ENCODE data around the gene MOV10. TPM values are rescaled to one million over a fixed set of nuclear protein-coding genes. Genes with fewer than 3 reads are reported as not detected.

Gene MOV10
- total RNA-seq, 1 donor from 2014 or later = 97.3 TPM

DNA sequence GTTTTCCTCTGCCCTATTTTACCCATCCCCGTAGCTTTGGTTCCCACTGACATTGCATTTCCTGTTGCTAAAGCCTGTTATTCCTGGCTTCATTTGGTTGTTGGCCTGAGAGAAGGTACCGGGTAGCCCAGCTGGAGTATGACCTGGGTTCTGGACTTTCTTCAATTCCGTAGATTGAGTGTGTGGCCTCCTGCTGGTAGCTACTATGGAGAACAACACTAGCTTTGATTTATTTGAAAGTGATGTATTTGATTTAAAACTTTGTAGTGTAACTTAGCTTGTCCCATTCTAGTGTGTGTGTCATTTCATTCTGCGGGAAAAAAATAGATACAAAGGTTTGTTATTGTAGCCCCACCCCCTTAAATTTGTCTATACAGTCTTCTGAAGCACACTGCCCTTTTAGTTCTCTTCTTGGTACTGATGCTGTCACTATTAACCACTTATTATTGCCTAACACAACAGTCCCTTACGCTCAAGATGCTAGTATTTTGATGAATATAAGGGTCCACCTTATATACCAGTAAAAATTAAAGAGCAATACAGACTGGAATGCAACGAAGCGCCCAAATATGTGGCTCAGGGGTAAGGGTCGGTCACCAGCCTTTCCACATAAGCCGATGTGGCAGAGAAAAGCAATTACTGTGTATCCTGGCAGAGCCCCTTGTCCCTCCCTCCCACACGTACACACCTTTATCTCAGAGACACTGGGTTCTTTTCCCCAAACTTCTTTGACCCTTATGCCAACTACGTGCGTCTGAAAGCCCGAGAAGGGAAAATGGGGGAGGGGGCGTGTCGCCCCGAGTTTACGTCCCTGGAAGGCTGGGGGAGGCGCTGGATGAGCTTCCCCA is 643 bp upstream of the MOV10 start:
- DNase-seq (ENCODE audit: extremely low read depth, low read depth, low spot score) = no peak

- no peak for DNase-seq (ENCODE audit: extremely low read depth, low read depth, low spot score)
Measured at GRCh38 chr1:112674986-112675727, 698 bp downstream of the MOV10 start.

- DNase-seq (ENCODE audit: extremely low read depth, low read depth, low spot score) = no peak
Measured at GRCh38 chr1:112675728-112676381, 1.4 kb downstream of the MOV10 start.

DNA sequence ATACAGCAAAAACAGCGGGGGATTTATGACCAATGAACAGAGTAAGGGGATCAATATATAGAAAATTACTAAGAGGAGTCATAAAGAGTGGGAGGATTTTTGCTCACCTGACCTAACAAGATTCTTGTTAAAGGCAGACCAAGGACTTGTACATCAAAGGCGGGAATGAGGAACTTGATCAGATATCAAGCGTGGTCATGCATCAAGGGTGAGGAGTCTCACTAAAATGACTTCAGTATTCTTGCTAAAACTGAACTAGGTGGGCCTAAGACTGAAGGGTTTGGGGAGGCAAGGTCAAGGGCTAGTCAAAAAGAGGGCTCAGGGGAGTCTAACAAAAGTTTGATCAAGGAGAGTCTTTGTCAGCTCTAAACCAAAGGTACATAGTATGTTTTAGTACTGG is 2.1 kb downstream of the MOV10 start:
- no peak for DNase-seq (ENCODE audit: extremely low read depth, low read depth, low spot score)

DNA sequence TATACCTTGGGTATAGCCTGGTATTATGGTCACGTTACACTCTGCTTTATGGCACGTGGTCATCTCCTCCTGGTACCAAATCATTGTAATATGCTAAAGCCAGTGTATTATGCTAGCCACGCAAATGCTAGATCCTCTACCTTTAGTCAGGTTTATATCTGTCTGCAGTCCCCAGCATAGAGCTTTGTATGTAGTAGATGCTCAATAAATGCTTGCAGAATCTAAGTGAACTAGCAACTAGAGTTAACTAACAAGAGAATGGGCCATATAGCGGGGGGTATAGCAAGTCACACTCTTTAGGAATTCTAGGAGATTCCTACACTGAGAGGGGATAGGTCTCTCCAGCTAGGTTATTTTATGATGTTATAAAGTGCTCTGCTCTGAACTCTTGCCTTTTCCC is 3.0 kb downstream of the MOV10 start:
- no peak for DNase-seq (ENCODE audit: extremely low read depth, low read depth, low spot score)

- no peak for DNase-seq (ENCODE audit: extremely low read depth, low read depth, low spot score)
Measured at GRCh38 chr1:112678605-112679004, 4.1 kb downstream of the MOV10 start.

- no peak for DNase-seq (ENCODE audit: extremely low read depth, low read depth, low spot score)
Measured at GRCh38 chr1:112685913-112686312, 11.5 kb downstream of the MOV10 start.

DNA sequence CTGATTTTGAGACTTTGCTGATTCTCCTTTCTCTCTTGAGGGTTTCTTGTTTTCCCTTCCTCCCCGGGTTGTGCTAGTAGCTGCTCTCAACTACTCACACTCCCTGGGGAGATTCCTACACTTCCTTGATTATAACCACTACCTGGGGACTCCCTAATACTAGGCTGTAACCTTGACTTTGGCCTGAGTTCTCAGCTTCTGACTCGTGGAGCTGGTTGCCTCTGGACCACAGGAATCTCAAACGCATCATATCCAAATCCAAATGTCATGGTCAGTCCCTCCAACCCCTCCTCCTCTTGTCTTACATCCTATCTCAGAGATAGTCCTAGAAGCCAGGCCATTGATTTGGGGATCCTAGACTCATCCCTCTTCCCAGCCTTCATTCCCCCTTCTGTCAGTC is 12.0 kb downstream of the MOV10 start:
- no peak for DNase-seq (ENCODE audit: extremely low read depth, low read depth, low spot score)

DNA sequence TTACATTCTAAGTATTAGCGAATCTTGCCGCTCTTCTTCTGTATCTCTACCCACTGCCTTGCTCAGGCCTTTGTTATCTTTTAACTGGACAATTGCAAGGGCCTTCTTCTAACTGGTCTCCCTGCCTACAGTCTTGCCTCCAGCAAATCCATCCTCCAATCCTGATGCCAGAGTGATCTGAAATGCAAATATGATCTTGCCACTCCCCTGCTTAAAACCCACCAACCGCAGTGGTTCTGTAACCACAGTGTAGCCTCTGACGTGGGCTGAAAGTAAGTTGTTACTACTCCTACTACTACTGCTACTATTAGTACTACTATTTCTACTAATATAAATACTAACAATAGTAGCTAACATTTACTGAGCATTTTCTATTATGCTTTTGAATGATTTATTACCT is 12.4 kb downstream of the MOV10 start:
- DNase-seq (ENCODE audit: extremely low read depth, low read depth, low spot score) = no peak

DNA sequence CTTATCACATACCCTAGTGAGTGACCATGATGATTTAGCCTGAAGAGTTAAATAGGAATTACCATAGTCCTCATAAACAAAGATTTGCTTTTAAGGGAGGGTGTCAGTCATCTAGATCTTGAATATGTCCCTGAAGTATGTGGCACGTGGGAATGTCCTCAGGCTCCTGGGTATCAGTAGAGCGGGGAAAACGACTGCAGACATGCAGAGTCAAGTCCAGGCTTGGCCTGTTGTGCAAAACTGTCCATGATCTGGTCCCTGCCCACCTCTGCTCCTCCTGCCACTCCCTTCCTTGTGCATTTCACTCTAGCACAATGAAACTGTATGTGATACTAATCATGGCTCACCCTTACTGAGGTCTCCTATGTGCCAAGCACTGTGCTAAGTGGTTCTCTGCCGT is 12.9 kb downstream of the MOV10 start:
- no peak for DNase-seq (ENCODE audit: extremely low read depth, low read depth, low spot score)

DNA sequence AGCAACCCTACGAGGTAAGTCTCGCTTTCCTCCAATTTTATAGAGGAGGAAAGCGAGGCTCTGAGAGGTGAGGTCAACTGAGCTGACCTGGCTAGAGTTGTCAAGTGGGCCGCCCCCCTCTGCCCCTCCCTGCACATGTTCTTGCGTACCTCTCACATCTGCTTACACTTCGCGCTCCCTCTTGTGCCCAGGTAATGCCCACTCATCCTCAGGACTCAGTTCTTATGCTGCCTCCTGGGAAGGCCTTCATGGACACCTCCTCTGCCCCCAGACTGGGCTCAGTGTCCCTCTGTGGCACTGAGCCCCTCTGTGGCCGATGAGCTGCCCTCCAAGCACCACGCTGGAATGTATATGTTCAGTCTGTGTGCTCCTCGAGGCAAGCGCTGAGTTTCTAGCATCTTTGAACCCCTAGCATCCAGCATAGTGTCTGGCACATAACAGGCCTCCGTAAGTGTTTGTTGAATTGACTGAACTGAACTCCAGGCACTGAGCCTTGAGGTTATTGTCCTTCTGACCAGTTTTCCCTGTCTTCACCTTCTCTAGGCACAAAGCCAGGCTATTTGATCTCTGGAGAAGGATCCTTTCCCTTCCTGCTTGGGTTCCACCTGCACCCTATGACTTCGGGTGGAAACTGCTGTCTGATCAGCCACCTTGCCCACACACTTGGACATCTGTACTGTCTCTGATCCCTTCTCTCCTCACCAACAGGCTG is 13.5 kb downstream of the MOV10 start:
- no peak for DNase-seq (ENCODE audit: extremely low read depth, low read depth, low spot score)

DNA sequence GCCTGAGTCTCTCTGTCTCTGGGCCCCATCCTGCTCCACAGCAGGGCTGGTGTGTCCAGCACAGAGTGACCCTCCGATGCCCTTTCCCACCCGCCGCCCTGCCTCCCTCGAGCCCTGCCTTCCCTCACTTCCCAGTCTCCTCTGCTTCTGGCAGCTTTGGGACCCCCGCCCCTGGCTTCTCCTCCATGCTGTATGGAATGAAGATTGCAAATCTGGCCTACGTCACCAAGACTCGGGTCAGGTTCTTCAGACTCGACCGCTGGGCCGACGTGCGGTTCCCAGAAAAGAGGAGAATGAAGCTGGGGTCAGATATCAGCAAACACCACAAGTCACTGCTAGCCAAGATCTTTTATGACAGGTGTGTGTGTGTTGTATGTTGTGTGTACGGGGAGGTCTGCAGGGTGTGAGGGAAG is 14.3 kb downstream of the MOV10 start:
- DNase-seq (ENCODE audit: extremely low read depth, low read depth, low spot score) = no peak

DNA sequence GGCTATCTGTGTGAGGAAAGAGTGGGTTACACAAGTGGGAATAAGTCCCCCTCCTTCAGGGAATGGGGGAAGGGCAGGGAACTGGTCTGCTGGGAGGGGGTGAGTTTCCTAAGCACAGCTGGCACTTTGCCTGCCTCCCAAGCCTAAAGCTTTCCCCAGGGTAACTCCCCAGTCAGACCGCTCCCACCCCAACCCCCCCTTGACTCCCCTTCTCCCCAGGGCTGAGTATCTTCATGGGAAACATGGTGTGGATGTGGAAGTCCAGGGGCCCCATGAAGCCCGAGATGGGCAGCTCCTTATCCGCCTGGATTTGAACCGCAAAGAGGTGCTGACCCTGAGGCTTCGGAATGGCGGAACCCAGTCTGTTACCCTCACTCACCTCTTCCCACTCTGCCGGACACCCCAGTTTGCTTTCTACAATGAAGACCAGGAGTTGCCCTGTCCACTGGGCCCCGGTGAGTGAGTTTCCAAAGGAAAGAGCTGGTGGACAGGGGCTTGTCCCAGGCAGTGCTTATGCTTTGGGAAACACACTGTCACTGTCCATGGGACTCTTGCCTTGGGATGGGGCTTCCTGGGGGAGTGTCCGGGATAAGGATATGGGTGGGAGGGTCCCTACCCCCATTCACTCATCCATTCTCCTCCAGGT is 14.9 kb downstream of the MOV10 start:
- no peak for DNase-seq (ENCODE audit: extremely low read depth, low read depth, low spot score)

DNA sequence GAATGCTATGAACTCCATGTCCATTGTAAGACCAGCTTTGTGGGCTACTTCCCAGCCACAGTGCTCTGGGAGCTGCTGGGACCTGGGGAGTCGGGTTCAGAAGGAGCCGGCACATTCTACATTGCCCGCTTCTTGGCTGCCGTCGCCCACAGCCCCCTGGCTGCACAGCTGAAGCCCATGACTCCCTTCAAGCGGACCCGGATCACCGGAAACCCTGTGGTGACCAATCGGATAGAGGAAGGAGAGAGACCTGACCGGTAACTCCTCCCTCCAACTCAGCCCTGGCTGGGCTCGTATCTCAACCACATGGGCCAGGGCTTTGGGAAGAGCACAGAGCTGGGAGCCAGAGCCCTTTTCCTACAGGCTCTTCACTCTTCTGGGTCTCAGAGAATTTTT is 15.4 kb downstream of the MOV10 start:
- no peak for DNase-seq (ENCODE audit: extremely low read depth, low read depth, low spot score)

GRCh38 chr1:112692681-112693080 is 18.2 kb downstream of the MOV10 start:
- no peak for DNase-seq (ENCODE audit: extremely low read depth, low read depth, low spot score)

DNA sequence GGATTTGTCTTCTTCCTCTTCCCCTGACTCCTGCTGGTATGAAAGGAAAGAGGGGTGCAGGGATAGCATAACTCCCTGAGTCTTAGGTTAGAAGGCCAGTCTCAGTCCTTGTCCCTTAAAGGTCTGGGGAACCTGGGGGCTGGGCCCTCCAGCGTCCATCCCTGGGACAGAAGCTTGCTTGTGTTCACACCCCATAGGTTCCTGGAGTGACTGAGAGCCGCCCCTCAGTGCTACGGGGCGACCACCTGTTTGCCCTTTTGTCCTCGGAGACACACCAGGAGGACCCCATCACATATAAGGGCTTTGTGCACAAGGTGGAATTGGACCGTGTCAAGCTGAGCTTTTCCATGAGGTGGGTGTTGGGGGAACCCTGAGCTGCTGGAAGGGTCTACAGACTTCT is 19.4 kb downstream of the MOV10 start:
- no peak for DNase-seq (ENCODE audit: extremely low read depth, low read depth, low spot score)

DNA sequence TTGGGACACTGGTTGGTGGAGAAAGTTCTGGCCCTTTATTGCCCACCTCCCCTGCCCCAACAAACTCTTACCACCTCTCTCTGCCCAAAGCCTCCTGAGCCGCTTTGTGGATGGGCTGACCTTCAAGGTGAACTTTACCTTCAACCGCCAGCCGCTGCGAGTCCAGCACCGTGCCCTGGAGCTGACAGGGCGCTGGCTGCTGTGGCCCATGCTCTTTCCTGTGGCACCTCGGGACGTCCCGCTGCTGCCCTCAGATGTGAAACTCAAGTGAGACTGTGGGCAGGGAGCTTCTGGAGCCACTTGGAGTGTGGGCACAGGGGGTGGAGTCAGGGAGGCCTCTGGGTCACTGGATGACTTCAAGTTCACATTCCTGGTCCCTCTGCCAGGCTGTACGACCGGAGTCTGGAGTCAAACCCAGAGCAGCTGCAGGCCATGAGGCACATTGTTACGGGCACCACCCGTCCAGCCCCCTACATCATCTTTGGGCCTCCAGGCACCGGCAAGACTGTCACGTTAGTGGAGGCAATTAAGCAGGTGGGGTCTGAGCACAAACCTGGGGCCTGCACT is 20.0 kb downstream of the MOV10 start:
- DNase-seq (ENCODE audit: extremely low read depth, low read depth, low spot score) = no peak

DNA sequence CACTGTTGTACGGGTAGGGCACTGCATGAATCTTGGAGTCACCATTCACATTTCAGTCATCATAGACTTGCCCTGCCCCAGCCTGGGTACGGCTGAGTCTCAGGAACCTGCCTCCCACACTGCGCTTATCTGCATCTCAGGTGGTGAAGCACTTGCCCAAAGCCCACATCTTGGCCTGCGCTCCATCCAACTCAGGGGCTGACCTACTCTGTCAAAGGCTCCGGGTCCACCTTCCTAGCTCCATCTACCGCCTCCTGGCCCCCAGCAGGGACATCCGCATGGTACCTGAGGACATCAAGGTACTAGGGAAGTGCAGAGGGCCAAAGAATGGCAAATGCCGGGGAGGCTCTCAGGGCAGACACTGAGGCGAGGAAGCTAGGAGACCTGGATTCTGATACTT is 20.8 kb downstream of the MOV10 start:
- DNase-seq (ENCODE audit: extremely low read depth, low read depth, low spot score) = no peak

DNA sequence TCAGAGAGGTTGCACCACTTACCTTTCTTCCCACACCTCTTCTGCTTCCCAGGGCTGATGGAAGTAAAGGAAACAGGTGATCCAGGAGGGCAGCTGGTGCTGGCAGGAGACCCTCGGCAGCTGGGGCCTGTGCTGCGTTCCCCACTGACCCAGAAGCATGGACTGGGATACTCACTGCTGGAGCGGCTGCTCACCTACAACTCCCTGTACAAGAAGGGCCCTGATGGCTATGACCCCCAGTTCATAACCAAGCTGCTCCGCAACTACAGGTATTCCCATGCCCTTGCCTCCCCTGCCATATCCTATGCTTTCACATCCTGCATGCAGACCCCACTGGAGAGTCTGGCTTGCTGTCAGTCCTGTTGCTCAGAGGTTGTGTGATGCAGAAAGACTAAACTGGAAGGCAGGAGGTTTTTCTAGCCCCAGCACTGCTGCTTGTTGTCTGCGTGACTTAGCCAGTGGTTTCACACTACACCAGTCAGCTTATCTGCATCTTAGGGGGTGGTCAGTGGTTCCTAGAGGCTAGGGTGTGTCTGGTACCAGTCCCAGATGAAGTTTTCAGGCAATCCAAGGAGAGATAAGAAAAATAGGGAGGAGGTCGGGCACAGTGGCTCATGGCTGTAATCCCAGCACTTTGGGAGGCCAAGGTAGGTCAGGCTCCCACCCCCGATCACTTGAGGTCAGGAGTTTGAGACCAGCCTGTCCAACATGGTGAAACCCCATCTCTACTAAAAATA is 22.3 kb downstream of the MOV10 start:
- no peak for DNase-seq (ENCODE audit: extremely low read depth, low read depth, low spot score)

GRCh38 chr1:112697781-112698201 is 23.3 kb downstream of the MOV10 start:
- no peak for DNase-seq (ENCODE audit: extremely low read depth, low read depth, low spot score)

Measured in glomerular endothelial cell (primary cell).